Cardiac muscle cell (in vitro differentiated cells and primary cell): Measurements from ENCODE around the gene FALEC. TPM values are rescaled to one million over a fixed set of nuclear protein-coding genes. Genes with fewer than 3 reads are reported as not detected.

ENCODE experiments used
- DNase-seq, 2 donors: peaks; one replicate each; pipeline versions ENCODE4 v3.0.0 to v3.0.0-alpha.2; 2010 to 2017; ENCODE audit warnings: low read depth in 1 of 2, low spot score in 1 of 2
- H3K27ac ChIP-seq: fragments of 200-600 bp; sonication (generic); 2 replicates; pipeline ENCODE4 v1.5.1; 2016
- H3K27me3 ChIP-seq: fragments of 200-600 bp; sonication (generic); 2 replicates; pipeline ENCODE4 v1.6.0; 2016; ENCODE audit warnings: control low read depth
- H3K36me3 ChIP-seq: fragments of 200-600 bp; sonication (generic); 2 replicates; pipeline ENCODE4 v1.5.1; 2016; ENCODE audit warnings: control low read depth
- H3K4me1 ChIP-seq: fragments of 200-600 bp; sonication (generic); 2 replicates; pipeline ENCODE4 v1.8.1; 2017; ENCODE audit warnings: low read depth, mild to moderate bottlenecking, mixed run types
- H3K4me3 ChIP-seq: fragments of 200-600 bp; sonication (generic); 2 replicates; pipeline ENCODE4 v1.5.1; 2016; ENCODE audit warnings: mild to moderate bottlenecking
- H3K9me3 ChIP-seq: fragments of 200-600 bp; sonication (generic); 2 replicates; pipeline ENCODE4 v1.5.1; 2017; ENCODE audit warnings: low read depth, mild to moderate bottlenecking, control low read depth
- CTCF ChIP-seq: IDR thresholded peaks from 2 replicates; pipeline ENCODE4 v1.5.1; 2012; ENCODE audit warnings: low read depth, mild to moderate bottlenecking, low read length
- polyA plus RNA-seq: library from polyadenylated mRNA; unstranded; fragments of >200 nt; fragmentation: Nextera tagmentation; extraction: Ambion mirVana; gene quantifications from 2 replicates; pipeline ENCODE4 v1.2.1, GENCODE V29; 2016
- total RNA-seq: library from RNA; depleted of rRNA; stranded (reverse); fragments of >200 nt; gene quantifications from 2 replicates; pipeline ENCODE4 v1.2.3, GENCODE V29; 2016

The FALEC gene
- total and polyA plus RNA-seq, 2 experiments from 2014 or later: 3.9 to 4.7 TPM

GRCh38 chr1:150474869-150475268 lies 40.7 kb upstream of the FALEC start:
- Histone ChIP-seq H3K27ac (no peak overlapping the region), H3K9me3 (no peaks in the 10 kb centered on the region), H3K36me3 (peaks cover 18% of the 10 kb centered on the region), H3K4me1 (peaks cover 42% of the 10 kb centered on the region), H3K27me3 (no peaks in the 10 kb centered on the region), H3K4me3 (no peak overlapping the region)
- no peak for TF ChIP-seq CTCF
- DNase-seq: no peak

GRCh38 chr1:150476754-150477153 lies 38.8 kb upstream of the FALEC start:
- no peak for TF ChIP-seq CTCF
- Histone ChIP-seq H3K36me3 (peaks cover 5% of the 10 kb centered on the region), H3K4me1 (peaks cover 42% of the 10 kb centered on the region), H3K4me3 (no peak overlapping the region), H3K27me3 (no peaks in the 10 kb centered on the region), H3K27ac (peak overlapping the region; percentile 83), H3K9me3 (no peaks in the 10 kb centered on the region)
- peak in 1 of 2 donors; percentile 37 for DNase-seq

GRCh38 chr1:150477320-150477719 lies 38.2 kb upstream of the FALEC start:
- H3K4me3 ChIP-seq: no peak overlapping the region
- no peaks in the 10 kb centered on the region for H3K27me3 ChIP-seq
- H3K36me3 ChIP-seq: no peaks in the 10 kb centered on the region
- peaks cover 42% of the 10 kb centered on the region for H3K4me1 ChIP-seq
- no peaks in the 10 kb centered on the region for H3K9me3 ChIP-seq
- TF ChIP-seq CTCF: no peak
- peak in 1 of 2 donors; percentile 34 for DNase-seq
- peak overlapping the region; percentile 83 for H3K27ac ChIP-seq

GRCh38 chr1:150477733-150478132 lies 37.8 kb upstream of the FALEC start:
- H3K27ac ChIP-seq: peak overlapping the region; percentile 83
- peak in 1 of 2 donors; percentile 27 for DNase-seq
- H3K9me3 ChIP-seq: no peaks in the 10 kb centered on the region
- H3K4me1 ChIP-seq: peaks cover 42% of the 10 kb centered on the region
- no peak overlapping the region for H3K4me3 ChIP-seq
- no peaks in the 10 kb centered on the region for H3K27me3 ChIP-seq
- TF ChIP-seq CTCF: no peak
- H3K36me3 ChIP-seq: no peaks in the 10 kb centered on the region

- DNase-seq: no peak
- no peaks in the 10 kb centered on the region for H3K9me3 ChIP-seq
- no peak for TF ChIP-seq CTCF
- H3K27ac ChIP-seq: no peak overlapping the region
- no peaks in the 10 kb centered on the region for H3K36me3 ChIP-seq
- peaks cover 33% of the 10 kb centered on the region for H3K4me1 ChIP-seq
- no peaks in the 10 kb centered on the region for H3K27me3 ChIP-seq
- no peak overlapping the region for H3K4me3 ChIP-seq
Measured at GRCh38 chr1:150479370-150479769, 36.2 kb upstream of the FALEC start.

GRCh38 chr1:150479927-150480352 lies 35.6 kb upstream of the FALEC start:
- Histone ChIP-seq H3K4me1 (peaks cover 37% of the 10 kb centered on the region), H3K9me3 (no peaks in the 10 kb centered on the region), H3K36me3 (no peaks in the 10 kb centered on the region), H3K27me3 (no peaks in the 10 kb centered on the region), H3K4me3 (no peak overlapping the region), H3K27ac (no peak overlapping the region)
- no peak for DNase-seq
- no peak for TF ChIP-seq CTCF
